ENCODE measurements around the gene PLCL2. TPM values are rescaled to one million over a fixed set of nuclear protein-coding genes. Genes with fewer than 3 reads are reported as not detected.

The PLCL2 gene
- total RNA-seq, 1 experiment from 2014 or later: 0.92 TPM

DNA sequence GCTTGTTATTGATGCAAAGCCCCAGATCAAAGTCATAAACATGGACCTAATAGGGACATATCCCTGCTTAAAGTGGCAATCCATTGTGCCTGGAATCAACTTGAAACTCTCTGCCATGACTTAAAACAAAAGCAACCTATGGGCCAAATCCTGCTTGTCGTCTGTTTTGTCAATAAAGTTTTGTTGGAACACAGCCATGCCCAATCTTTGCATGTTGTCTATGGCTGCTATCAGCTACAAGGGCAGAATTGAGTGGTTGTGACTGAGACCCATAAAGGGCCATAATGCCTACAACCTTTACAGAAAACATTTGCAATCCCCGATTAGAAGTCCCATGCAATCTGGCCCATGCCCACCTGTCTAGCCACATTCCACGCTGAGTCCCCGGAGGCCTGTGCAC lies 235.4 kb downstream of the PLCL2 start:
- Histone ChIP-seq H3K27me3 (replicated peaks; ENCODE audit: insufficient read depth, low read depth, low read length, poor library complexity) (no peaks in the 10 kb centered on the region), H3K4me1 (ENCODE audit: insufficient read depth, low read length, poor library complexity, severe bottlenecking) (no peaks in the 10 kb centered on the region), H3K27ac (ENCODE audit: low read depth, low read length, poor library complexity, severe bottlenecking) (no peak overlapping the region), H3K36me3 (ENCODE audit: insufficient read depth, low read length, poor library complexity, severe bottlenecking) (no peaks in the 10 kb centered on the region), H3K9me3 (ENCODE audit: low read depth, low read length, poor library complexity, severe bottlenecking) (no peaks in the 10 kb centered on the region), H3K4me3 (ENCODE audit: low read depth, low read length, poor library complexity, severe bottlenecking) (no peak overlapping the region)
- no peak for DNase-seq (ENCODE audit: low spot score)
- ChIA-PET POLR2A (ENCODE audit: low non-redundant PET) (no interaction called here), CTCF (no interaction called here)
- no TSS peak for BruUV-seq (replicated peaks)
- TF ChIP-seq, protein P1, sequence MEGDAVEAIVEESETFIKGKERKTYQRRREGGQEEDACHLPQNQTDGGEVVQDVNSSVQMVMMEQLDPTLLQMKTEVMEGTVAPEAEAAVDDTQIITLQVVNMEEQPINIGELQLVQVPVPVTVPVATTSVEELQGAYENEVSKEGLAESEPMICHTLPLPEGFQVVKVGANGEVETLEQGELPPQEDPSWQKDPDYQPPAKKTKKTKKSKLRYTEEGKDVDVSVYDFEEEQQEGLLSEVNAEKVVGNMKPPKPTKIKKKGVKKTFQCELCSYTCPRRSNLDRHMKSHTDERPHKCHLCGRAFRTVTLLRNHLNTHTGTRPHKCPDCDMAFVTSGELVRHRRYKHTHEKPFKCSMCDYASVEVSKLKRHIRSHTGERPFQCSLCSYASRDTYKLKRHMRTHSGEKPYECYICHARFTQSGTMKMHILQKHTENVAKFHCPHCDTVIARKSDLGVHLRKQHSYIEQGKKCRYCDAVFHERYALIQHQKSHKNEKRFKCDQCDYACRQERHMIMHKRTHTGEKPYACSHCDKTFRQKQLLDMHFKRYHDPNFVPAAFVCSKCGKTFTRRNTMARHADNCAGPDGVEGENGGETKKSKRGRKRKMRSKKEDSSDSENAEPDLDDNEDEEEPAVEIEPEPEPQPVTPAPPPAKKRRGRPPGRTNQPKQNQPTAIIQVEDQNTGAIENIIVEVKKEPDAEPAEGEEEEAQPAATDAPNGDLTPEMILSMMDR (conservative IDR thresholded peaks at IDR 0.05; ENCODE audit: low read depth, low read length): no peak
- TF ChIP-seq EZH2 (IDR thresholded peaks at IDR 0.05; ENCODE audit: borderline replicate concordance, low read depth, low read length, poor library complexity, severe bottlenecking): no peak
- intact Hi-C loops (cut with micrococcal nuclease; ENCODE audit: unreplicated experiment): no loop called here

DNA sequence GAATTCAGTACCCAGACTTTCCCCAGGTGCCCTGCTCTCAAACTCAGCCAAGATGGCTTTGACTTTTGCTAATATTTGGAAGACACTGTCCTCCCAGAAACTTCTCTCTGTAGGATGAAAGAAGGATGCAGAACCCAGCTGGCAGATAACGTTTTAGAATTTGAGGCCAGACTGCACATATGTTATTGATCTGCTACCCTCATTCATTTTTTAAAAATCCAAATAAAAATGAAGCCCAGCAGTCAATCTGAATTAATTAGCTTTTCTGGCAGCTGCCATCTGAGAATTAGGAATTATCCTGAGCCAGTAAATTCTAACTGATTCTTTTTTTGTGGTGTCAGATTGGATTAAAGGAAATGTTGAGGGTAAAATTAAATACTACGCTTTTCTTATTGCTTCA lies 236.6 kb downstream of the PLCL2 start:
- intact Hi-C loops (cut with micrococcal nuclease; ENCODE audit: unreplicated experiment): no loop called here
- DNase-seq (ENCODE audit: low spot score): no peak
- Histone ChIP-seq H3K27ac (ENCODE audit: low read depth, low read length, poor library complexity, severe bottlenecking) (no peak overlapping the region), H3K4me1 (ENCODE audit: insufficient read depth, low read length, poor library complexity, severe bottlenecking) (no peaks in the 10 kb centered on the region), H3K36me3 (ENCODE audit: insufficient read depth, low read length, poor library complexity, severe bottlenecking) (no peaks in the 10 kb centered on the region), H3K9me3 (ENCODE audit: low read depth, low read length, poor library complexity, severe bottlenecking) (no peaks in the 10 kb centered on the region), H3K27me3 (replicated peaks; ENCODE audit: insufficient read depth, low read depth, low read length, poor library complexity) (no peaks in the 10 kb centered on the region), H3K4me3 (ENCODE audit: low read depth, low read length, poor library complexity, severe bottlenecking) (no peak overlapping the region)
- ChIA-PET POLR2A (ENCODE audit: low non-redundant PET) (no interaction called here), CTCF (no interaction called here)
- no TSS peak for BruUV-seq (replicated peaks)
- TF ChIP-seq, protein P1 (conservative IDR thresholded peaks at IDR 0.05; ENCODE audit: low read depth, low read length): no peak
- no peak for TF ChIP-seq EZH2 (IDR thresholded peaks at IDR 0.05; ENCODE audit: borderline replicate concordance, low read depth, low read length, poor library complexity, severe bottlenecking)

DNA sequence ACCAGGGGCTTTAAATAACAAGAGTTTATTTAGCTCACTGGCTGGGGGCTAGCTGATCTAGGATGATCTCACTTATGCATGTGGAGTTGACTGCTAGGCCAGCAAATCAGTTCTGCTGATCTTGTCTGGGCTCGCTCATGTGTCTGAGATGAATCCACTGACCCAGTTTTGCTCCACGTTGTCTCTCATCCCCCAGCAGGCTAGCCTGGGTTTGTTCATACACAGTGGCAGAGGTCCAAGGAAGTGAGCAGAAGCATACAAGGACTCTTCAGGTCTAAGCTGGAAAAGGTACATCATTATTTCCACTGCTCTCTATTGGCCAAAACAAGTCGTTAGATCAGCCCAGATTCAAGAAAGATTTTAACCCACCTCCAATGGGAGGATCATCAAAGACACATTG lies 238.0 kb downstream of the PLCL2 start:
- H3K9me3 ChIP-seq (ENCODE audit: low read depth, low read length, poor library complexity, severe bottlenecking): no peaks in the 10 kb centered on the region
- POLR2A ChIA-PET (ENCODE audit: low non-redundant PET): no interaction called here
- H3K27me3 ChIP-seq (replicated peaks; ENCODE audit: insufficient read depth, low read depth, low read length, poor library complexity): no peaks in the 10 kb centered on the region
- no peak overlapping the region for H3K27ac ChIP-seq (ENCODE audit: low read depth, low read length, poor library complexity, severe bottlenecking)
- H3K36me3 ChIP-seq (ENCODE audit: insufficient read depth, low read length, poor library complexity, severe bottlenecking): no peaks in the 10 kb centered on the region
- intact Hi-C loops (cut with micrococcal nuclease; ENCODE audit: unreplicated experiment): no loop called here
- H3K4me3 ChIP-seq (ENCODE audit: low read depth, low read length, poor library complexity, severe bottlenecking): no peak overlapping the region
- DNase-seq (ENCODE audit: low spot score): no peak
- BruUV-seq (replicated peaks): no TSS peak
- CTCF ChIA-PET: no interaction called here
- no peak for TF ChIP-seq EZH2 (IDR thresholded peaks at IDR 0.05; ENCODE audit: borderline replicate concordance, low read depth, low read length, poor library complexity, severe bottlenecking)
- TF ChIP-seq, protein P1 (conservative IDR thresholded peaks at IDR 0.05; ENCODE audit: low read depth, low read length): no peak
- no peaks in the 10 kb centered on the region for H3K4me1 ChIP-seq (ENCODE audit: insufficient read depth, low read length, poor library complexity, severe bottlenecking)
